ENCODE measurements around the gene KCNN4.

The KCNN4 gene

DNA sequence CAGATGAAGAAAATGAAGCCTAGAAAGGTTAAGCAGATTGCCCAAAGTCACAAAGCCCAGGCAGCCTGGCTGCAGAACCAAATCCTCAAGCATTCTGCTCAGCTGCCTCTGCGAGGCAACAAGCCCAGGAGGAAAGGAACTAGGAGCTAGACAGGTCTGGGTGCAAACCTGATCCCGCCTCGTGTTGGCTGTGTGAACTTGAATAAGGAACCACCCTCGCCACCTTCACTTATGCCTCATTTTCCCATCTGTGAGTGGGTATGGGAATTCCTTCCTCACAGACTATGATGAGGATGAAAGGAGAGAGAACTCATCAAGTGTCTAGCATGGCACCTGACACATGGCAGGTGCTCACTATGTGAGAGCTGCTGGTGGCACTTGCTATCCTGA, 32.6 kb downstream of the KCNN4 start:
- DNase-seq: no peak

- no peak for DNase-seq
Measured at GRCh38 chr19:43747557-43748204, 33.1 kb downstream of the KCNN4 start.

- DNase-seq: peak; percentile 74
Measured at GRCh38 chr19:43743059-43743458, 37.7 kb downstream of the KCNN4 start.

DNA sequence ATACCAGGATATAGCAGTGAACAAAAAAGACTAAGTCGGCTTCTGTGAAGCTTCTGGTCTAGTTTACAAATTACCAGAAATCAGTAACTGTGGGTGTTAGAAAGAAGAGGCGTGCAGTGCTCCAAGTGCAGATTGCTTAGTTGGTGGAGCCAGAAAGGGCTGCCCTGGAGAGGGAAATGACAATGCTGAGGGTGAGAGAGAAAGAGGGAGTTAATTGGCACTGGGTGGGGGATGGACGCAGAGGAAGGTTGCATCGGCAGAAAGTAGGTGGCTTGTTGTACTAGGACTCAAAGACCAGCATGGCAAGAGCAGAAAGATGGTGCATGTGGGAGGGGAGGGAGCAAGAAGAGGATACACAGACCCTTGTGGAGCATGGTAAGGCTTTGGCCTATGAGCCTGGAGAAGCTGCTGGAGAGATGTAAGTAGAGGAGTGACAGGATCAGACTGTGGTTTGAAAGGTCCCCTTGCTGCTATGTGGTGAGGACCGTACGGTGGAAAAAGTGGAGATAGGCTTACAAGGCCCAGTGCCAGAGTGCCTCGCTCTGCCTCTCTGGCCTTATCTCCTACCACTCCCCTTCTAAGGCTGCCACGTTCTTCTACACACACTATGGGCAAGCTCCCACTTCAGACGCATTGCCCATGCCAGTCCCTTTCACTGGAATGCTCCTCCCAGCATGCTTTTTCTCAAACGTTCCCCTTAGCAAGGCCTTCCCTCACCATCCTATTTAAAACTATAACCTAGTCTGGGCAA, 39.5 kb downstream of the KCNN4 start:
- DNase-seq: no peak

DNA sequence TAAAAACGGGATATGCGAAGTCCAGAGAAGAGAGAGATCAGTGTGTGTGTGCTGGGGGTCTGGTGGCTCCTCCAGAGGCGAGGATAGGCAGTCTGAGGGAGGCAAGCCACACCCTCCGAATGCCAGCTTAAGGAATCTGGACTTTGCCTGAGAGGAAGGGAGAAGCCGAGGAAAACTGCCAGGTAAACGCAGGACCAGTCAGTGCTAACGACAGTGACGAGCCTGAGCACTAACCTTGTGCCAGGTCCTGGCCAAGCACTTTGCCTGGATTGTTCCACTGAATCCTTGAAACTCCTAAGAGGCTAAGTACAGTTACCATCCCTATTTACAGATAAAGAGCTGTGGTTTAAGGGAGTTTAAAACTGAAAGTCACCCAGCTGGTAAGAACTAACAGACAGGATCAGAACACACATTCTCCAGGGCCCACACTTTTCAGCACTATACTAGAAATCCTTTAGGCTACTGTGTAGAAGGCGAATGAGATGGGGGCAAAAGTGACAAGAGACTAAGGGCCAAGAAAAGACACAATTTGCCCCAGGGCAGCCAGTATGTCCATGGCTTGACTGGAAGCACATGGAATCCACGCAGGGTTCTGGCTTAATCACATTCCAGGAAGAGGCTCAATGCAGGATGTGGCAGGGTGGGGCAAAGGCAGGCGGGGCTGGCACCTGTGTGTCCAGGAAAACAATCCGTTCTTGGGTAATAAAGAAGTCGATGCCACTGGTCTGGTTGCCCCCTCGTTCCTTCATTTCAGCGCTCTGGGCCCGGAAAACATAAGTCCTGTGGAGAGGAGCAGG, 41.1 kb downstream of the KCNN4 start:
- DNase-seq: no peak

GRCh38 chr19:43738780-43739211, 42.0 kb downstream of the KCNN4 start:
- DNase-seq: no peak

GRCh38 chr19:43735957-43736356, 44.8 kb downstream of the KCNN4 start:
- DNase-seq: peak; percentile 32

GRCh38 chr19:43735013-43735412, 45.8 kb downstream of the KCNN4 start:
- DNase-seq: no peak

DNA sequence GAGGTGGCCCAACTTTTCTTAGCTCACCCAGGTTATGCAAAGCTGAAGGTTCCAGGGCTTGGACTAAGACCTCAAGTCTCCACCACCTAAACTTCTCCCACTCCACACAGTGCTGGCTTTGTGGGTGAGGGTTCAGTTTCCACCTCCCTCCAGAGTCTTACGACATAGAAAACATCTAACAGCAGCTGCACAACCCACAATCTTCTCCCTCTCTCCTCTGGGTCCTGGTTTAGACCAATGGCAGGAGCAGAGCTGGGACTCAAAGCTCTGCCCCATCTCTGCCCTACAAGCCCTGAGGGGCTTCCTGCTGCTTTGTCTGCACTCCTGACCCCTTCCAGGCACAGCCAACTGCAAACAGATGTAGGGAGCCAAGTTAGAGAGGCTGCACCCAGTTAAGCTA, 48.9 kb downstream of the KCNN4 start:
- no peak for DNase-seq

DNA sequence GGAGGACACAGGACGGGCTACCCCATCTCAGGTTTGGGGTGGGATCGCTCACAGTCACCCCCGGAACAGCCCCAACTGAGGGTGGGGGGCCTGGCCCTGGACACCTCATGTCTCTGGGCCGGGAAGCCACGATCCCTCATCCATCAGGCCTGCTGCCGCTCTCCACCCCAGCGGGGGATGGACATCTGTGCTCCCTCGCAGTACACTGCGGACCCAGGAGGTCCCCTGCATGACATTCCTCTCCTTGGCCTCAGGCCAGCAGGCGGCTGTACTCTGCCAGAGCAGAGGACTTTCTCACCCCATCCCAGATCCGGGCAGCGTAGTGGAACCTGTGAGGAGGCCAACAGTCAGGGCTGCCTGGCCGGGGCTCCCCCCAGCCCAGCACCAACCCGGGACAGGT, 49.4 kb downstream of the KCNN4 start:
- no peak for DNase-seq

GRCh38 chr19:43729919-43730318, 50.9 kb downstream of the KCNN4 start:
- DNase-seq: no peak

DNA sequence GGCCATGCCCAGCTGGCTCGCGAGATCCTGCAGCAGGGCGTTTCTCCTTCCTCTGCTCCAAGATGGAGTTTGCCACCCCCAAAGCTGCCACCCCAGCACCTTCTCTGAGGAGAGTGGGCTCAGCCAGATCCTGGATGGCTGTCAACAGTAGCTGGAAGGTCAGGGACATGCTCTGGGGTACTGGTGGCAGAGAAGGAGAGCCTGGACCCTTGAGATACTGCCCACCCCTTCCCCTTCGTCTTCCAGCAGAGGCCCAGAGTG, 53.2 kb downstream of the KCNN4 start:
- DNase-seq: no peak

GRCh38 chr19:43726736-43727592, 53.8 kb downstream of the KCNN4 start:
- DNase-seq: no peak

- no peak for DNase-seq
Measured at GRCh38 chr19:43725468-43725867, 55.3 kb downstream of the KCNN4 start.

- DNase-seq: no peak
Measured at GRCh38 chr19:43724896-43725295, 55.9 kb downstream of the KCNN4 start.

DNA sequence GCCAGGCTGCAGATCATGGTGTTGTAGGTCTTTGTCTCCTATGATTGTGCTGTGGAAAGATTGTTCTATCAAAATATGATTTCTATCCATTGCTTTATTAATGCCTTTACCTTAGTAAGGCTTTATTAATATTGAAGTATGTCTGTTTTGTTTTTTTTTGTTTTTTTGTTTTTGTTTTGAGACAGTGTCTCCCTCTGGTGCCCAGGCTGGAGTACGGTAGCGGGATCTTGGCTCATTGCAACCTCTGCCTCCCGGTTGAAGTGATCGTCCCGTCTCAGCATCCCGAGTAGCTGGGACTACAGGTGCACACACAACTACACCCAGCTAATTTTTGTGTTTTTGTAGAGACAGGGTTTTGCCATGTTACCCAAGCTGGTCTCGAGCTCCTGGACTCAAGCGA, 57.2 kb downstream of the KCNN4 start:
- no peak for DNase-seq

DNA sequence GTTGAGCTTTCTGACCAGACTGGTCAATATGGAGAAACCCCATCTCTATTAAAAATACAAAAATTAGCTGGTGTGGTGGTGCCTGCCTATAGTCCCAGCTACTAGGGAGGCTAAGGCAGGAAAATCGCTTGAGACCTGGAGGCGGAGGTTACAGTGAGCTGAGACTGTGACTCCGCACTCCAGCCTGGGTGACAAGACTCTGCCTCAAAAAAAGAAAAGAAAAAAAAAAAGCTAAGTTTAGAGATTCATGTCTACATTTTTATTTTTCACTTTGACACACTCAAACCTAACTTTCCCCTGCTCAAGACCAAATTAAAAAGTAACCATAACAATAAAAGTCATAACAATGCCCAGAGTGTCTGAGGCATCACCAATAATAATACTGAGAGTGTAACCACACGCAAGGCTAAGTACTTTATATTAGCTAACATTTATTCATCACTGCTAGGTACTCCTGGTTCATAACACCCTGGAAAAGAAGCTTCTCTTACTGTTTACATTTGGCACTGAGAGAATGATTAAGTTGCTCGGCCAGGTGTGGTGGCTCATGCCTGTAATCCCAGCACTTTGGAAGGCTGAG, 59.2 kb downstream of the KCNN4 start:
- no peak for DNase-seq

GRCh38 chr19:43720936-43721335, 59.8 kb downstream of the KCNN4 start:
- DNase-seq: no peak

GRCh38 chr19:43719918-43720317, 60.9 kb downstream of the KCNN4 start:
- DNase-seq: no peak

DNA sequence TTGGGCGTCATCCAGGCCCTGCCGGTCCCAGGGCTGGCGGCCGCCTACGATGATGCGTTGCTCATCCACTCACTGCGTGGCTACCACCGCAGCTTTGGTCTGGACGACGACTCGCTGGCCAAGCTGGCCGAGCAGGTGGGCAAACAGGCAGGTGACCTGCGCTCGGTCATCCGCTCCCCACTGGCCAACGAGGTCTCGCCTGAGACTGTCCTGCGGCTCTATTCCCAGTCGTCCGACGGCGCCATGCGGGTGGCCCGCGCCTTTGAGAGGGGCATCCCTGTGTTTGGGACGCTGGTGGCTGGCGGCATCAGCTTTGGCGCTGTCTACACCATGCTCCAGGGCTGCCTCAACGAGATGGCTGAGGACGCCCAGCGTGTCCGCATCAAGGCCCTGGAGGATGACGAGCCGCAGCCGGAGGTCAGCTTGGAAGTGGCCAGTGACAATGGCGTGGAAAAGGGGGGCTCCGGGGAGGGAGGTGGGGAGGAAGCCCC, 61.4 kb downstream of the KCNN4 start:
- no peak for DNase-seq

DNA sequence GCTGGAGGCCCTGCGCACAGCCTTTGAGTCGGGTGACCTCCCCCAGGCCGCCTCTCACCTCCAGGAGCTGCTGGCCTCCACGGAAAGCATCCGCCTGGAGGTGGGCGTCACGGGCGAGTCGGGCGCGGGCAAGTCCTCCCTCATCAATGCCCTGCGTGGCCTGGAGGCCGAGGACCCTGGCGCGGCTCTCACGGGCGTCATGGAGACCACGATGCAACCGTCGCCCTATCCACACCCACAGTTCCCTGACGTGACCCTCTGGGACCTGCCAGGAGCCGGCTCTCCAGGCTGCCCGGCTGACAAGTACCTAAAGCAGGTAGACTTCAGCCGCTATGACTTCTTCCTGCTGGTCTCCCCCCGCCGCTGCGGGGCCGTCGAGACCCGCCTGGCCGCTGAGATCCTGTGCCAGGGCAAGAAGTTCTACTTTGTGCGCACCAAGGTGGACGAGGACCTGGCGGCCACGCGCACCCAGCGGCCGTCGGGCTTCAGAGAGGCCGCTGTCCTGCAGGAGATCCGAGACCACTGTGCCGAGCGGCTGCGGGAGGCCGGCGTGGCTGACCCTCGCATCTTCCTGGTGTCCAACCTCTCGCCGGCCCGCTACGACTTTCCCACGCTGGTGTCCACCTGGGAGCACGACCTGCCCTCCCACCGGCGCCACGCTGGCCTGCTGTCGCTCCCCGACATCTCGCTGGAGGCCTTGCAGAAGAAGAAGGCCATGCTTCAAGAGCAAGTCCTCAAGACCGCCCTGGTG, 62.0 kb downstream of the KCNN4 start:
- no peak for DNase-seq

Data from fibroblast of skin of right quadriceps (primary cell).